NCI-H524 (cell line): ENCODE data around the gene EGFLAM.
"Not testable (repeated sequence)": the region's sequence is repeated elsewhere in the genome, so short reads cannot be mapped to it uniquely, and the experiment has no call there.

Experiments
- DNase-seq, 2 experiments: peaks; one replicate each; lab custom pipeline; 2025; lab: John Stamatoyannopoulos, UW

The EGFLAM gene

GRCh38 chr5:38329132-38329715 lies 70.9 kb downstream of the EGFLAM start:
- DNase-seq: no peak

DNA sequence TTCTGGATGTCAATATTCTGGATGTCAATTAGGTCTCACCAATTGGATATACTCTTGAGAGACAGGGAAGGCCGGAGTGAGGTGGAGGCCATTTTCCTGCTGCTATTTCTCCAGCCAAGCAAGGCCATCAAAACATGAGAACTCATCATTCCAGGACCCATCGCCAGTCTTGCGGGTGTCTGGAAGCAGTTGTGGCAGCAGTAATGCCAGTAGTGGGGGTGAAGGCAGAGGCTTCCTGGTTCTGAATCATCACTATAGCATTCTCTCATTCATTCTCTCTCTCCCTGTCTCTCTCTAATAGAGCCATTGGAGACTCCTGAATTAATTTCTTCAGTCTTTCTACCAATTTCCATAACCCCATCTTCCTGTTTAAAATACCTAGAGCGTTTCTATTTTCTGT lies 71.8 kb downstream of the EGFLAM start:
- no peak for DNase-seq

GRCh38 chr5:38331831-38332230 lies 73.5 kb downstream of the EGFLAM start:
- DNase-seq: no peak

GRCh38 chr5:38333181-38333580 lies 74.8 kb downstream of the EGFLAM start:
- DNase-seq: not testable (repeated sequence)

GRCh38 chr5:38338455-38338854 lies 80.1 kb downstream of the EGFLAM start:
- no peak for DNase-seq

GRCh38 chr5:38339446-38339845 lies 81.1 kb downstream of the EGFLAM start:
- DNase-seq: no peak

- peak in 1 of 2 experiments; percentile 44 for DNase-seq
Measured at GRCh38 chr5:38341056-38341455, 82.7 kb downstream of the EGFLAM start.

GRCh38 chr5:38341641-38342040 lies 83.3 kb downstream of the EGFLAM start:
- no peak for DNase-seq

DNA sequence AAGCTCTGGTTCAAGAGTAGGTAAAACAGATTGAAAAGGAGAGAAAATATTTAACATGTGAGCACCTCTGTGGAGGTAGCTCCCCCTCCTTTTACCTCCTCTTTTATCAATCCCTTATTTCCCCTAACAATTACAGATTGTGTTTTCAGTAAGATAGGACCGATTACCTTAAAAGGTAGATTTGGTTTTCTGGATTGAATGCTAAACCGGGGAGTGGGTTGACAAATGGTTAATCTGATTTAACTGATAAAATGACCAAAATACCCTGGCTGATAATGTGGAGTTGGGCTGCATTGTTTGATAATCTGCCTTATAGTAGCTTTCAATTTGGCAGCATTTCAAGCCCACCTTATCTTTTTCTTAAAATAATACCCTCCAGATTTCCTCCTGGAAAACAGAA lies 83.9 kb downstream of the EGFLAM start:
- no peak for DNase-seq

- DNase-seq: no peak
Measured at GRCh38 chr5:38344891-38345290, 86.5 kb downstream of the EGFLAM start.

DNA sequence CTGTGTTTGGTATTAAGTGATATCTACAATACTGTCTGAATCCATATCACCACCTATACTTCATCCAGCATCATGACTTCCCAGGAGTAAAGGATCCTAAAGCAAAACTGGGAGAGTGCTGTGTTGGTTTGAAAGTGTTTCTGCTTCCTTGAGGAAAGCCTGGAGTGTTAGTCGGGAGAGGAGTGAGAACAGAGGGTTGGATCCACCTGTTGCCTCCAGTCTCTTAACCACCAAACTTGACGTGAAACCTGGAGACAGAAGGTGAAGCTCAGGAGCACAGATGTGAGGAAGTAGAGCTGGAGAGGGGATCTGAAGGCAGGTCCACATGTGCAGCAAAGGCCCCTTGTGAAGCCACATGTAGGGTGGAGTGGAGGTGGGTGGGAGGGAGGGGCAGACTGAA lies 88.2 kb downstream of the EGFLAM start:
- DNase-seq: no peak

- no peak for DNase-seq
Measured at GRCh38 chr5:38347040-38347763, 88.8 kb downstream of the EGFLAM start.

GRCh38 chr5:38347896-38348295 lies 89.5 kb downstream of the EGFLAM start:
- DNase-seq: no peak

DNA sequence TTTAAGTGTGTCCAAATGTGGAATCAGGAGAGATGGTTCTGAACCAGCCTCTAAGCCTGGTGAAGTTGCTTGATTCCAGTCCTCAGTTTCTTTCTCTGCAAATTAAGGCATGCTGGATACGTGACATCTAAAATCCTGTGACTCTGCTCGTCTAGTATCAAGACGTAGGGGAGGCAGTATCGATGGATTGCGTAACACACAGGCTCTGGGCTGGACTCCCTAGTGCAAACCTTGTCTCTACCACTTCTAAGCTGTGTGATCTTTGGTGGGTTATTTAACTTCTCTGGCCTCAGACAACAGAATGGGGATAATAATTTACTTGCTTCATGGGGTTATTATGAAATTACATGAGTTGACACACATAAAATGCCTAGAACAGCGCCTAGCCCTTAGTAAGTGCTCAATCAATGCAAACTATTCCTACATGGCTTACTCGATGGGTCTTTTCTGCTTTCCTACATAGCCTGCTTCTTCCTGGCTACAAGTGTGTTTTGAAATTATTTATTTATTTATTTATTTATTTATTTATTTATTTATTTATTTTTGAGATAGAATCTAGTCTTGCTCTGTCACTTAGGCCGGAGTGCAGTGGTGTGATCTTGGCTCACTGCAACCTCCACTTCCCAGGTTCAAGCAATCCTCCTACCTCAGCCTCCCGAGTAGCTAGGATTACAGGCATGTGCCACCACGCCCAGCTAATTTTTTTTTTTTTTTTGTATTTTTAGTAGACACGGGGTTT lies 102.1 kb downstream of the EGFLAM start:
- DNase-seq: no peak

GRCh38 chr5:38362713-38363112 lies 104.4 kb downstream of the EGFLAM start:
- no peak for DNase-seq

DNA sequence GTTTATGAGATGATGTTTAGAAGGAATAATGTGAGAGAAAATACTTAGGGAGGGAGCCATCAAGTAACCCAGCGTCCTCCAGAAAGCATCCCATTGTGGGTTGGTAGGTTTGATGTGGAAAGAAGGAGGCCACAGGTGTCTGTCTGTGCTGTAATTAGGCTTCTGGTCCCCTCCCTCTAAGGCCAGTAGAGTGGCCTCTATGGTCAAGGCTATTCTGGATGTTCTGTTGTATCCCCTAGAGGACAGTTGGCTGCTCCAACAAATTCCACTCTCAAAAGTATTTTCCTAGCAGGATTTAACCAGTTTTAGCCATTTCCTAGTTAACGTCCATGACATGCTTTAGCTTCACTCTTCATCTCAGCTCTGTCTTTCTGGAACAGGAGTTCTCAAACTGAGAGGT lies 106.5 kb downstream of the EGFLAM start:
- no peak for DNase-seq

- no peak for DNase-seq
Measured at GRCh38 chr5:38367410-38367809, 109.1 kb downstream of the EGFLAM start.

DNA sequence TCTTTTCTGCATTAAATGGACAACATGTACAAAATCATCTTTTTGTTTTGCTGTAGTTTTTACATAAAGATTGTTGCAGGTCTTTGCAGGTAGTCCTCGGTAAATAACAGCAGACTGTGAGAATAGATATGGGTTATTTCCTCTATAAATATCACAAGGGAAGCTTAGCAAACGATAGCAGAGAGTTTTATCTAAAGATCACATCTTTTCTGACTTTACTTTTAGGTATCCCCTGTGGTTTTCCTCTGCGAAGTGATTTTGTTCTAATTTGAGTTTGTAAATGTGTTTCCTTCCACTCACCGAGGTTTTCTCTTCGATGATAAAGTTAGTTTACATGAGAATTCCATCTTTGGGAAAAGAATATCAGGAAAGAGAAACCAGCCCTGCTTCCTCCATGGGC lies 109.6 kb downstream of the EGFLAM start:
- DNase-seq: no peak

GRCh38 chr5:38369692-38370091 lies 111.3 kb downstream of the EGFLAM start:
- DNase-seq: peak in 1 of 2 experiments; percentile 56

DNA sequence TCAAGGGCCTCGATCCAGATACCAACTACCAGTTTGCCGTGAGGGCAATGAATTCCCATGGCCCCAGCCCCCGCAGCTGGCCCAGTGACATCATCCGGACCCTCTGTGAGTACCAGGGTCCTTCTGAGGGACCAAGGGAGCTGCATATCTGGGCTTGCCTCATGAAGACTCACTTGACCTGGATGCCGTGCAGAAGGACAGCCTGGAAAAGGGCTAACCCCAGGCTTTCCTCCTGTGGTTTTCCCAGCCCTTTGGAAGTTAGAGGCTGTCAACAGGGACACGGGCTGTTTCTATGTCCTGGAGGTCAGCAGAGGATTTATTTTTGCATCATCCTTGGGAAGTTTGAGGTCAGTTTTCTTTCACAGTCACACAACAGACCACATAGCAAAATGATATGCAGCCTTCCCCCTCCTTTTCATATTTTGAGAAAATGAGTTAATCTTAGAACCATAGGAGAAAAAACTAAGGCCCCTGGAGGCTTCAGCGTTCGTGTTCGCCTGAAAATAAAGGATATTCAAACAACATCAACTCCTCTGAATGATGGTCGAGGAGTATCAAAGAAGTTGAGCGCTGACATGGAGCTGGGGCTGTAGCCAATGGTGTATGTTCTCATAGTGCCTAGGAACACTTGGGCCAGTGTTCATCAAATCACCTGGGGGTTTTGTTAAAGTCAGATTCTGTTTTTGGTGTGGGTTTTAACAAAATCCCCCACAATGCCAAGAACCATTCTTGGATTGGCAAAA lies 112.2 kb downstream of the EGFLAM start:
- no peak for DNase-seq

GRCh38 chr5:38371596-38371995 lies 113.2 kb downstream of the EGFLAM start:
- DNase-seq: no peak

DNA sequence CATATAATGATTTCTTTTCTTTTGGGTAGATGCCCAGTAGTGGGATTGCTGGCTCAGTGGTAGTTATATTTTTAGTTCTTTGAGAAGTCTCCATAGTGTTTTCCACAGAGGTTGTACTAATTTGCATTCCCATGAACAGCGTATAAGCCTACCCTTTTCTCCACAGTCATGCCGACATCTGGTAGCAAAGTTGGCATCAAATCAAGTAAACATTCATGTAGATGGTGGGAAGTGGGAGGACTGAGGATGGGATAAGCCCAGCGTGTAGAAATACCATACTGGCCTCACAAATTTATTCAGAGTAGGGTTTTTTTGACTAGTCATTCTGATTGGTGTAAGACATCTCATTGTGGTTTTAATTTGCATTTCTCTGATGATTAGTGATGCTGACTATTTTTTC lies 115.4 kb downstream of the EGFLAM start:
- DNase-seq: no peak

DNA sequence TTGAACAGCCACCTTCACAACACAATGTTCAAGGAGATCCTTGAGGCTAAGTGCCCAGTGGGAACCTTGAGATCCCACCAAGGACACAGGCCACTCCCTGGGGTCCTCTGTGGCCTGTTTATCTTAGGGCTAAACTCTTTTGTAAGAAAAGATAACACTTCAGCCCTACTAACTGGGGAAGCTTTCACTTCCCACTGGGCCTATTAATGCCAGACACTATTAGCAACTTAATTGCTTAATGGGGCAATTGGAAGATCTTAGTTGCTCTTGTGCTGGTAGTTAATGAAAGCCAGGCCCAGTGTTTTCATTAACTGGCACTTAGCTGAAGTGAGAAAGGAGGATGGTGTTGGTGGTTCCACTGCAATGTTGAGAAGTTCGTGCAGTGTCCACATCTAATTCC lies 117.1 kb downstream of the EGFLAM start:
- DNase-seq: no peak
